Endothelial cell of umbilical vein (primary cell): ENCODE data around the gene ZBTB20. TPM values are rescaled to one million over a fixed set of nuclear protein-coding genes. Genes with fewer than 3 reads are reported as not detected.

Source experiments
- BruUV-seq: library from RNA; stranded (reverse); fragments of 400-500 nt; replicated peaks from 2 replicates; lab custom pipeline; 2021; lab: Mats Ljungman, UMichigan
- CTCF ChIA-PET: fragments of 300-600, 350-600 bp; sonication (Branson Sonifier 250); formaldehyde crosslinking; loops from one replicate; lab custom pipeline; 2021; ENCODE audit warnings: antibody characterized with exemption, inconsistent platforms; lab: Charles Lee
- POLR2A ChIA-PET: fragments of 300-600, 350-600 bp; sonication (Branson Sonifier 250); formaldehyde crosslinking; loops from one replicate; lab custom pipeline; 2021; ENCODE audit warnings: antibody characterized with exemption, inconsistent platforms; lab: Charles Lee
- DNase-seq: peaks from one replicate; pipeline ENCODE4 v3.0.0-alpha.2; 2011; ENCODE audit warnings: low read depth, low spot score
- FAIRE-seq: peaks from 2 replicates; lab custom pipeline; 2011; peaks lifted over from hg19 to GRCh38; lab: Jason Lieb, UNC
- H2AFZ ChIP-seq: 2 replicates; pipeline ENCODE4 v1.6.0; 2012; ENCODE audit warnings: low read depth, low read length, control low read depth, inconsistent platforms
- H3K27ac ChIP-seq: 2 replicates; pipeline ENCODE4 v1.5.1; 2011; ENCODE audit warnings: low read depth, mild to moderate bottlenecking, control low read depth, low read length, moderate library complexity; ENCODE audit not compliant: insufficient read depth
- H3K27me3 ChIP-seq, 2 experiments: 2 replicates each; pipeline versions ENCODE4 v1.6.0 to v1.6.1; 2011; ENCODE audit warnings: low read length in 2 of 2, mixed read lengths in 1 of 2; ENCODE audit not compliant: control insufficient read depth in 2 of 2, insufficient read depth in 2 of 2
- H3K36me3 ChIP-seq, 2 experiments: 2 replicates in 1 of 2; 3 replicates in 1 of 2; pipeline ENCODE4 v1.5.1; 2011; ENCODE audit warnings: low read length in 2 of 2, mild to moderate bottlenecking in 1 of 2, moderate library complexity in 1 of 2; ENCODE audit not compliant: control insufficient read depth in 2 of 2, insufficient read depth in 2 of 2; ENCODE audit errors: extremely low read depth in 1 of 2
- H3K4me1 ChIP-seq: 3 replicates; pipeline ENCODE4 v1.5.1; 2011; ENCODE audit warnings: mild to moderate bottlenecking, low read length; ENCODE audit not compliant: control insufficient read depth, insufficient read depth; ENCODE audit errors: extremely low read depth
- H3K4me2 ChIP-seq: 2 replicates; pipeline ENCODE4 v1.6.1; 2011; ENCODE audit warnings: low read length, control low read depth, mixed read lengths; ENCODE audit not compliant: insufficient read depth
- H3K4me3 ChIP-seq, 3 experiments: fragments of 200-600 bp in 1 of 3; sonication (generic), shearing (Covaris generic) in 1 of 3; replicated peaks in 1 of 3; 2 replicates each; pipeline ENCODE4 v1.5.1; 2011 to 2016; ENCODE audit warnings: control low read depth in 3 of 3, low read length in 3 of 3, mild to moderate bottlenecking in 2 of 3, inconsistent platforms in 1 of 3, low read depth in 1 of 3, moderate library complexity in 1 of 3; ENCODE audit not compliant: insufficient read depth in 1 of 3
- H3K79me2 ChIP-seq: 2 replicates; pipeline ENCODE4 v1.6.0; 2012; ENCODE audit warnings: low read length, inconsistent platforms; ENCODE audit not compliant: control insufficient read depth, insufficient read depth
- H3K9ac ChIP-seq: replicated peaks from 2 replicates; pipeline ENCODE3; 2011; ENCODE audit warnings: low read length, control low read depth; ENCODE audit not compliant: insufficient read depth; ENCODE audit errors: extremely low read depth
- H3K9me1 ChIP-seq: replicated peaks from 3 replicates; pipeline ENCODE4 v1.6.0; 2011; ENCODE audit warnings: mild to moderate bottlenecking, low read length; ENCODE audit not compliant: control insufficient read depth, insufficient read depth; ENCODE audit errors: extremely low read depth
- H3K9me3 ChIP-seq: replicated peaks from 2 replicates; pipeline ENCODE4 v1.5.1; 2012; ENCODE audit warnings: low read length, inconsistent platforms; ENCODE audit not compliant: control insufficient read depth, insufficient read depth
- H4K20me1 ChIP-seq: replicated peaks from 2 replicates; pipeline ENCODE3; 2011; ENCODE audit warnings: mild to moderate bottlenecking, low read length; ENCODE audit not compliant: control insufficient read depth, insufficient read depth; ENCODE audit errors: extremely low read depth
- CTCF ChIP-seq, 2 donors: IDR thresholded peaks; 1 replicate in 1 of 2; 2 replicates in 1 of 2; pipeline ENCODE4 v1.5.1; 2011; ENCODE audit warnings: low read length in 2 of 2, mild to moderate bottlenecking in 2 of 2, moderate library complexity in 2 of 2, control low read depth in 1 of 2, inconsistent platforms in 1 of 2, low read depth in 1 of 2; ENCODE audit not compliant: insufficient read depth in 1 of 2; ENCODE audit errors: extremely low read depth in 1 of 2
- EZH2 ChIP-seq: IDR thresholded peaks from 2 replicates; pipeline ENCODE4 v1.6.1; 2012; ENCODE audit warnings: borderline replicate concordance, low read depth, mild to moderate bottlenecking, moderate library complexity, low read length, inconsistent platforms; ENCODE audit not compliant: severe bottlenecking
- FOS ChIP-seq: IDR thresholded peaks from 2 replicates; pipeline ENCODE4 v1.6.1; 2011; ENCODE audit warnings: mild to moderate bottlenecking, low read length, moderate library complexity, borderline replicate concordance; ENCODE audit not compliant: insufficient read depth
- GATA2 ChIP-seq: IDR thresholded peaks from 2 replicates; pipeline ENCODE4 v1.7.0; 2011; ENCODE audit warnings: low read depth, mild to moderate bottlenecking, moderate library complexity, mixed read lengths, low read length; ENCODE audit not compliant: insufficient read length, insufficient read depth
- JUN ChIP-seq: IDR thresholded peaks from 2 replicates; pipeline ENCODE4 v1.6.1; 2011; ENCODE audit warnings: borderline replicate concordance, low read depth; ENCODE audit not compliant: insufficient read length, insufficient read depth
- MYC ChIP-seq: IDR thresholded peaks from one replicate; pipeline ENCODE4 v1.6.1; 2011; ENCODE audit warnings: mild to moderate bottlenecking, low read depth, low read length
- POLR2A ChIP-seq: IDR thresholded peaks from 2 replicates; pipeline ENCODE4 v1.6.1; 2012; ENCODE audit warnings: low read depth, mild to moderate bottlenecking, control low read depth, low read length
- POLR2AphosphoS5 ChIP-seq: IDR thresholded peaks from 2 replicates; pipeline ENCODE4 v1.6.1; 2012; ENCODE audit warnings: low read depth, mild to moderate bottlenecking, control low read depth, low read length, moderate library complexity; ENCODE audit not compliant: insufficient read depth
- dilution Hi-C: fragments of 300-500 bp; cut with MboI; formaldehyde crosslinking; loops from one replicate; pipeline ENCODE4 v1.15.0; 2019; ENCODE audit warnings: low sequenced_read_pairs; ENCODE audit not compliant: extremely low pct_ligation_motif_present
- intact Hi-C: fragments of 100-400 bp; cut with micrococcal nuclease; formaldehyde crosslinking; loops from one replicate; pipeline ENCODE4 v1.10.0; 2022
- polyA plus RNA-seq, 4 experiments: library from polyadenylated mRNA; depleted of rRNA in 3 of 4; stranded (reverse) in 3 of 4; unstranded in 1 of 4; fragments of >200 nt; gene quantifications; 2 replicates each; pipeline versions ENCODE4 v1.2.1 to v1.2.3, GENCODE V29; 2011 to 2012; ENCODE audit warnings: missing spikeins in 1 of 4
- total RNA-seq: library from RNA; stranded (reverse); gene quantifications from 2 replicates; pipeline ENCODE4 v1.2.3, GENCODE V29; 2021
- TF ChIP-seq, protein P1 (sequence below): IDR thresholded peaks from 2 replicates; pipeline ENCODE4 v1.6.1; 2011; ENCODE audit not compliant: insufficient read depth, insufficient read length

Gene ZBTB20
- total and polyA plus RNA-seq, 2 donors (not counting 3 experiments of a cell fraction or from before 2014, with no cell fraction given), result 2.1 to 20.5 TPM

- no peak for DNase-seq
- Histone ChIP-seq H3K36me3 (no peaks in the 10 kb centered on the region), H3K27ac (no peak overlapping the region), H3K27me3 (no peaks in the 10 kb centered on the region), H3K9ac (no peak overlapping the region), H4K20me1 (no peaks in the 10 kb centered on the region), H3K4me1 (peaks cover 6% of the 10 kb centered on the region), H3K9me1 (no peaks in the 10 kb centered on the region), H3K79me2 (no peaks in the 10 kb centered on the region), H3K4me3 (no peak overlapping the region), H3K4me2 (no peak overlapping the region), H3K9me3 (no peaks in the 10 kb centered on the region), H2AFZ (no peak overlapping the region)
- intact Hi-C loops (no loop called here), dilution Hi-C loops (no loop called here)
- ChIA-PET POLR2A (no interaction called here), CTCF (no interaction called here)
- TF ChIP-seq POLR2AphosphoS5 (no peak), POLR2A (no peak), GATA2 (no peak), EZH2 (no peak), FOS (no peak), MYC (no peak), CTCF (IDR thresholded peaks at IDR 0.05; ENCODE audit: extremely low read depth in 1 of 2, insufficient read depth in 1 of 2, low read depth in 1 of 2, low read length in 2 of 2) (no peak), JUN (no peak)
- TF ChIP-seq, protein P1, sequence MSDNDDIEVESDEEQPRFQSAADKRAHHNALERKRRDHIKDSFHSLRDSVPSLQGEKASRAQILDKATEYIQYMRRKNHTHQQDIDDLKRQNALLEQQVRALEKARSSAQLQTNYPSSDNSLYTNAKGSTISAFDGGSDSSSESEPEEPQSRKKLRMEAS, result no peak
- no TSS peak for BruUV-seq
- FAIRE-seq, result no peak
Measured at GRCh38 chr3:114644367-114644766, 502.7 kb downstream of the ZBTB20 start.
